Activated naive CD4-positive, alpha-beta T cell treated with Interleukin-2 at 50 U/mL for 16 hours (primary cell): Measurements from ENCODE around the gene DUS3L.

ENCODE experiments used
- DNase-seq: peaks from one replicate; pipeline ENCODE4 v3.0.0-alpha.2; 2020

Gene DUS3L

GRCh38 chr19:5790559-5791520, at the start of gene DUS3L:
DUS3L (minus strand) TSS chr19:5791163; CDS start chr19:5791141, 22 bp downstream.
- DNase-seq, result peak; percentile 94

- DNase-seq, result no peak
Observed at GRCh38 chr19:5839065-5840017, 48.4 kb upstream of the DUS3L start, which contains the start of gene FUT6. FUT6 (minus strand) TSS chr19:5839702; CDS start chr19:5832567, 7,135 bp downstream.

- no peak for DNase-seq
Observed at GRCh38 chr19:5838353-5839064, 47.5 kb upstream of the DUS3L start.

GRCh38 chr19:5837761-5838352, 46.9 kb upstream of the DUS3L start:
- DNase-seq, result no peak

GRCh38 chr19:5832527-5833216, 41.7 kb upstream of the DUS3L start:
- DNase-seq, result no peak

- DNase-seq, result no peak
Observed at GRCh38 chr19:5832061-5832460, 41.1 kb upstream of the DUS3L start.

GRCh38 chr19:5831159-5831558, 40.2 kb upstream of the DUS3L start:
- DNase-seq, result no peak

GRCh38 chr19:5829567-5830310, 38.8 kb upstream of the DUS3L start:
- DNase-seq, result no peak

GRCh38 chr19:5828661-5829566, 38.0 kb upstream of the DUS3L start:
- peak; percentile 11 for DNase-seq

- DNase-seq, result peak; percentile 94
Observed at GRCh38 chr19:5827891-5828660, 37.1 kb upstream of the DUS3L start.

- no peak for DNase-seq
Observed at GRCh38 chr19:5827342-5827890, 36.5 kb upstream of the DUS3L start.

GRCh38 chr19:5826531-5827341, 35.8 kb upstream of the DUS3L start:
- DNase-seq, result peak; percentile 7

- no peak for DNase-seq
Observed at GRCh38 chr19:5825178-5825577, 34.2 kb upstream of the DUS3L start.

- no peak for DNase-seq
Observed at GRCh38 chr19:5824751-5825150, 33.8 kb upstream of the DUS3L start.

GRCh38 chr19:5823579-5824281, 32.8 kb upstream of the DUS3L start:
- DNase-seq, result no peak

- no peak for DNase-seq
Observed at GRCh38 chr19:5822181-5822844, 31.4 kb upstream of the DUS3L start.
